ENCODE results near the gene CACNA1E.
A peak's percentile ranks its signal among the peaks of the same experiment; 100 is the strongest.

CACNA1E gene

GRCh38 chr1:181482521-181483284, 614 bp upstream of the CACNA1E start:
- DNase-seq = peak in 47 of 56 donors; percentile 11 to 84 (median 55)

GRCh38 chr1:181484821-181485220, 1.5 kb downstream of the CACNA1E start:
- no peak for DNase-seq

GRCh38 chr1:181485287-181486097, 2.2 kb downstream of the CACNA1E start:
- peak in 39 of 56 donors; percentile 12 to 87 (median 55) for DNase-seq

GRCh38 chr1:181486098-181486420, 2.7 kb downstream of the CACNA1E start:
- no peak for DNase-seq

GRCh38 chr1:181488866-181489265, 5.5 kb downstream of the CACNA1E start:
- no peak for DNase-seq

DNA sequence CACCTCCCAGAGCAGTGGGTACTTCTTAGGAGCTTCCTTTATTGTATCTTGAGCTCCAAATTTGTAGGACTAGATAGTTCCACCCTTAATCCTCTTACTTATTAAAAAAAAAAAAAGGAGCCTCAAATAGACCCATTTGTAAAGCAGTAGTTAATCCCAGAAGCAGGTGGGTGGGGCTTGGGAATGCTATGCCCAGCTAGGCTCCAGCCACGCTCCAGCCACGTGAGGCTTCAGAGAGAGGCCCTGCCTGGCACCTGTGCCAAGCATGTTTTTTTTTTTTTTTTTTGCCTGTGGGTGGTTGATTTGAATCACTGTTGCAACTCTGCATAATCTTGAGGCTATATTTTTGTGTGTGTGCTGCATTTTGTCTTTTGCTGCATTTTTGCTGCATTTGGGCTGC, 7.0 kb downstream of the CACNA1E start:
- DNase-seq = no peak

DNA sequence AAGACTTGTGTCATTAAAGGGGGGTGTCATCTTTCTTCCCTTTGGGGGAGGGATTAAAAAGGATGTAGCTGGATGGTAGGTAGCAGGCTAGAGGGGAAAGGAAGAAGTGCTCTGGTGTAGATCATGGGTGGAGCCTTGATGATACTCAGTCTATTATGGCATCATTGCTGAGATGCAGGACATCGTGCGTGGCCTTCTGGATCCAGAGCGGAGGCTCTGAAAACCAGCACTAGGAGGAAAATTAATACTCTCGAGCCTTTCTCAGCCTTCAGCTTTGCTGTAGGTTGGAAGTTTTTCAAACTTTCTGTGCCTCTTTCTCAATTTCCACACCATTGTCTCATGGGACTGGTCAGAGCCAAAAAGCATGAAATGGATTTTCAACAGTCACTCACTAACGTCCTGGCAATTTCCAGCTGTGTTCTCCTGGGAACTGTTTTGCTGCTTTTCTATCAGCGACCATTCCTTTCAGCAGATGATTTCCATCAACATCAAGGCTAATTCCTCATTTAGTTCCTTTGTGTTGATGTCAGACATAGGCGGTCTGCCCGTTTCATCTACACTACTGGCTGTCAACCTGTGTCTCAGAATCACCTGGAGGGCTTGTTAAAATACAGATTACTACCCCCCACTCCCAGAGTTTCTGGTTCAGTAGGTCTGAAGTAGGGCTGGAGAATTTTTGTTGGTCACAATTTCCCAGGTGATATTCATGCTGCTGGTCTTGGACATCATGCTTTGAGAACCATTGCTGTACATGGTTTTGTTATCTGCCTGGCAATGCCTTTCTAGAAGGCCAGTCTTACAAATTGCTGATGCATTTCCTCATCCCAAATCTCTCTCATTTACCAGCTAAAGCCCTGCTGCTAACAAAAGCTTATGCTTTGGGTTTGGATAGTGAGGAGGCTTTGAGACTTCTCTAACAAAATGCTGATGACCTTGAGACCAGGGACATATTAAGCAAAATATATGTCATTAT, 7.7 kb downstream of the CACNA1E start:
- no peak for DNase-seq

DNA sequence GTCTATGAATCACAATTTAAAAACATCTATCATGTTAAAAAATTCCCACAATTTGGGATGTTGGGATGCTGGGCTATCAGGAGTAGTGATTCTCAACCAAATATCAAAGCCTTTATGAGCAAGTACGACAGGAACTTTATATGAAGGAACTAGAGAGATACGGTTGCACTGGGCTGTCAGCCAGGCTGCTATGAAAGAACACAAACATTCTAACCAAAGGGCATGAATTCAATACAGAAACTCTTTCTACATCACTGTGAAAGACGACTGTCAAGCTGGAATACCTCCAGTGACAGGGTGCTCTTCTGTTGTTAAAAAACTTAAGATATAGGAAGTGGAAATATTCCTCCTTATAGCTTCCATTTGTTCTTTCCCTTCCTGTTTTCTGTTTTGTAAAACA, 9.8 kb downstream of the CACNA1E start:
- no peak for DNase-seq

DNA sequence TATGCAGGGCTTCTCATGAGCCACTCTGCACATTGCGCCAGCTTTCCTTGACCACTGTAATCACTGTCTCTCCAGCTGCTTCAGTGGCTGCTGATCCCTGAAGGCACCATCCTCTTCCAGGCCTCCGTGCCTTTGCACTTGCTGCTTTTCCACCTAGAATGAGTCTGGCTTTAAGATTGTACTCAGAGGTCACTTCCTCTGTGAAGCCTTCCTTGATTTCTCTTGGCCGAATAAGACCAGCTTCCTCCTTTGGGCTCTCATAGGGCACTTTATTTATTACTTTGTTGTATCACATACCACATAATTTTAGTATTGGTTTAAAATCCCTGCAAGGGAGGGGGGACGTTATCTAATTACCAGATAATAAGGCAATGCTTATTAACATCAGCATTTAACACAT, 10.6 kb downstream of the CACNA1E start:
- DNase-seq = no peak

DNA sequence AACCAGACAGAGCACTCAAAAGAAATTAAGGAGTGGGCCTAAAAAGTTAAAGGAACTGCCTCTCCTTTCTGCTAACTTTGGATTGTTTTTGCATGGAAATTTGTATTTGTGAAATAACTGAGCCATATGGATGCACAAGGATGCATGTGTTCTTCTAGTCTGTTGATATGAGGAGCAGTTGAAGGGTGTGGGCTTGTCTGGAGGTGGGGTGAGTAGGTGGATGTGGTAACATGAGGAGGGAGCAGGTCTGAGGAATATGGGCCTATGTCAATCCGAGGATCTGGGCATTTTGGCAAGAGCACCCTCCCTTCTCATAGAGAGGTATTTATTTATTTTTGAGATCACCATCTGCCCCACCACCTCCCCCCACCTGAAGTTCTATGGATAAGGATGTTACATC, 13.4 kb downstream of the CACNA1E start:
- no peak for DNase-seq

DNA sequence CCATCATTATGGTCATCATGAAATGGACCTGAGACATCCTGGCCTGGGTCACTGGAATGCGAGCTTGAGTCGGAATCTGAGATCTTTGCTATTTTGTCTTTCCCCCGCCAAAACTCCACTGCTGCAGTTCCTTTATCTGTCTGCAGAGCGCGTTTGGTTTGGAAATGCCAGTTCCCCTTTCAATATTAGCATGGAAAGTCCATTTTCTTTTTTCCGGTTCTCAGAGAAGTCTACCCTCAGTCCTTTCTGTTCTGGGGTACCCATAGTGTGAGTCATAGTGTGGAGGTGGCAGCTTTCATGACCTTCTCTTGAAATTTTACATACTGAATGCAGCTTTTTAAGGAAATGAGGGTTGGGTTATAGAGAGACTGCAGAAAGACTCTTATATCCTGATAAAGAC, 14.6 kb downstream of the CACNA1E start:
- DNase-seq = no peak

GRCh38 chr1:181499825-181500224, 16.5 kb downstream of the CACNA1E start:
- DNase-seq = peak in 1 of 56 donors; percentile 28

- DNase-seq = no peak
These were observed 17.3 kb downstream of the CACNA1E start for GRCh38 chr1:181500636-181501035.

- DNase-seq = peak in 7 of 56 donors; percentile 15 to 55 (median 34)
These were observed 18.3 kb downstream of the CACNA1E start for GRCh38 chr1:181501612-181502011.

DNA sequence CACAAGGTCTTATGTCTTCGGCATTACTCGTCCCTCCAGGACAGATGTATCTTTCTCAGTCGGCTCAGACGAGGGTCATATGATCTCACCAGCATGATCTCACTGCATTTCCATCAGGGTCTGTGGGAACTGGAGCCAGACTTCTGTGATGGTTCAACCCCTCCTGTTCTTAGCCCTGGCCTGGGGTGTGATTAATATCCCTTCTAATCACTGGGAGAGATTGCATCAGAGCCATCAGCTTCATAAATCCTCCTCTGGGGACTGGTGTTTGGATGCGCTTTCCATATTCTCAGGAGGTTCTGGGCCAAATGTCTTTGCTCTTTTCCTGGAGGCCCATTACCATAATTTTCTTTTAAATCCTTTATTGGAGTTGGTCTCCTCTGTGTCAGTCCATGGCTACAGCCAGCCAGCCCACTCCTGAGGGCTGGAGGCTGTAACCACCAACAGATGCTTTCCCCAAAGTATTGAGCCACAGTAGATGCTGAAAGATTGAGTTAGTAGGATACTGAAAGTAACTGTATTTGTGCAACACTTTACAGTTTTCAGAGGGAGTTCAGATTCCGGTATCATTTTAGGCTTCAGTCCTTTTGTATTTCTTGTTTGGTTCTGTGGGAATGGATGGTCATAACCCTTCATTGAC, 20.0 kb downstream of the CACNA1E start:
- DNase-seq = no peak

DNA sequence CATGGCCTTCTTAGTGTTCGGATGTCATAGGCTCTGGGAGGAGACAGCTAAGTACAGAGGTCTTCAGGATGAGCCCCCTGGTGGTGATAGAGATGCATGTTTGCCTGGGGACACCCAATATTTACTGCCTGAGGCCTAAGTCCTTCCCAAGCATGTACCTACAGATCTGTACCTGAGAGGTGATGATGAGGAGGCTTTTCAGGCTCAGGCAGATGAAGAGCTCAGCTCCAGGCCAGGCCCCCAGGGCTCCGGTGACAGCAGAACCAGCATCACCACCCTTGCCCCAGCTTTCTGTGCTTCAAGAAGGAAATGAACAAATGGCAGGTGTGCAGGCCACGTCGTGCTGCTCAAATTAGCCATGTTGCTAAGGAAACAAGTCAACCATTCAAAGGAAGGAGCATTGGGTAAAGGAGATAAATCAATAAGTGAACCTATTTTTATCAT, 21.1 kb downstream of the CACNA1E start:
- peak in 6 of 56 donors; percentile 16 to 43 (median 18) for DNase-seq

GRCh38 chr1:181506563-181507353, 23.4 kb downstream of the CACNA1E start:
- DNase-seq = no peak

- no peak for DNase-seq
These were observed 25.3 kb downstream of the CACNA1E start for GRCh38 chr1:181508486-181509165.

- DNase-seq = no peak
These were observed 30.5 kb downstream of the CACNA1E start for GRCh38 chr1:181513786-181514297.

Data from nucleus accumbens (tissue), 56 donors.